ENCODE measurements around the gene SLC35G6.

The SLC35G6 gene

DNA sequence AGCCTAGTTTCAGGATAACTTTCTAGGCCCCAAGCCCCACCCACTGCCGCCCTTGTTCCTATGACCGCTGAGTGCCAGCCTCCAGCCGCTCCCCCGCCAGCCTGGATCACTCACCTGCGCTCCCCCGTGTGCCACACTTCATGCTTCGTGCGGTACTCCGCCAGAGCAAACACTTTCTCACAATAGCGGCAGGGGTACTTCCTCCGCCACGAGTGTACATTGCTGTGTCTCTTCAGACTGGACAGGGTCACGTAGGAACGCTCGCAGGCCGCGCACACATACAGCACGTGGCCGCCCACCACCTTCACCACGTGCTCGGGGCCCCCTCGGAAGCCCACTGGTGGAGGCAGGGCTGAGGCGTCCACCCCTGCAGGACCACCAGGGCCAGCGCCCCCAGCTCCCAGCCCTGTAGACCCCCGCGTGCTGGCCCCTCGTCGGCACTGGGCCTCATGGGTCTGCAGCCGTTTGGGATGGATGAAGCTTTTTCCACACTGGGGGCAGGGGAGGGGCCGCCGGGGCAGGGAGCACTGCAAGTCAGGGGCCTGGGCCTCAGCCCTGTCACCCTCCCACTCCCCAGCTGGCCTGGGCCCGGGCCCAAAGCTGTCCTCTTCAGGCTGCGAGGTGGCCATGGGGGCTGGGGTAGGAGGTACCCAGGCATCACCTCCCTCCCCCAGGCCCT, 15.5 kb upstream of the SLC35G6 start:
- POLR2A ChIA-PET = interaction anchor here (0.7 to 1.1 kb wide), 2 partner anchors 61 to 78 kb away, joined by 3 read pairs; no protein-coding TSS in a partner anchor
- TF ChIP-seq, protein P1, sequence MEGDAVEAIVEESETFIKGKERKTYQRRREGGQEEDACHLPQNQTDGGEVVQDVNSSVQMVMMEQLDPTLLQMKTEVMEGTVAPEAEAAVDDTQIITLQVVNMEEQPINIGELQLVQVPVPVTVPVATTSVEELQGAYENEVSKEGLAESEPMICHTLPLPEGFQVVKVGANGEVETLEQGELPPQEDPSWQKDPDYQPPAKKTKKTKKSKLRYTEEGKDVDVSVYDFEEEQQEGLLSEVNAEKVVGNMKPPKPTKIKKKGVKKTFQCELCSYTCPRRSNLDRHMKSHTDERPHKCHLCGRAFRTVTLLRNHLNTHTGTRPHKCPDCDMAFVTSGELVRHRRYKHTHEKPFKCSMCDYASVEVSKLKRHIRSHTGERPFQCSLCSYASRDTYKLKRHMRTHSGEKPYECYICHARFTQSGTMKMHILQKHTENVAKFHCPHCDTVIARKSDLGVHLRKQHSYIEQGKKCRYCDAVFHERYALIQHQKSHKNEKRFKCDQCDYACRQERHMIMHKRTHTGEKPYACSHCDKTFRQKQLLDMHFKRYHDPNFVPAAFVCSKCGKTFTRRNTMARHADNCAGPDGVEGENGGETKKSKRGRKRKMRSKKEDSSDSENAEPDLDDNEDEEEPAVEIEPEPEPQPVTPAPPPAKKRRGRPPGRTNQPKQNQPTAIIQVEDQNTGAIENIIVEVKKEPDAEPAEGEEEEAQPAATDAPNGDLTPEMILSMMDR (IDR thresholded peaks at IDR 0.05; ENCODE audit: control extremely low read depth, extremely low read depth, low read depth, missing control alignments) = no peak
- DNase-seq (ENCODE audit: extremely low spot score) = no peak
- CTCF ChIA-PET = interaction anchor here (1.3 to 1.9 kb wide), 3 partner anchors 10 kb away, joined by 3 to 6 read pairs (median 4); no protein-coding TSS in a partner anchor

- no peak for DNase-seq (ENCODE audit: extremely low spot score)
- TF ChIP-seq, protein P1 (IDR thresholded peaks at IDR 0.05; ENCODE audit: control extremely low read depth, extremely low read depth, low read depth, missing control alignments) = no peak
- ChIA-PET CTCF (interaction anchor here (1.3 to 1.9 kb wide), 3 partner anchors 9 to 19 kb away, joined by 3 to 6 read pairs (median 3); no protein-coding TSS in a partner anchor), POLR2A (interaction anchor here (0.7 to 1.6 kb wide), 3 partner anchors 18 to 77 kb away, joined by 3 to 5 read pairs (median 3); partner anchors contain the start of gene POLR2A)
Measured at GRCh38 chr17:7466318-7466638, 15.0 kb upstream of the SLC35G6 start.

- ChIA-PET POLR2A (interaction anchor here (0.5 to 1.6 kb wide), 3 partner anchors 17 to 63 kb away, joined by 3 to 5 read pairs (median 3); partner anchors contain the start of gene POLR2A), CTCF (interaction anchor here (1.3 to 1.9 kb wide), 3 partner anchors 9 to 19 kb away, joined by 3 to 6 read pairs (median 3); no protein-coding TSS in a partner anchor)
- DNase-seq (ENCODE audit: extremely low spot score) = no peak
- TF ChIP-seq, protein P1 (IDR thresholded peaks at IDR 0.05; ENCODE audit: control extremely low read depth, extremely low read depth, low read depth, missing control alignments) = no peak
Measured at GRCh38 chr17:7466639-7467341, 14.5 kb upstream of the SLC35G6 start.

DNA sequence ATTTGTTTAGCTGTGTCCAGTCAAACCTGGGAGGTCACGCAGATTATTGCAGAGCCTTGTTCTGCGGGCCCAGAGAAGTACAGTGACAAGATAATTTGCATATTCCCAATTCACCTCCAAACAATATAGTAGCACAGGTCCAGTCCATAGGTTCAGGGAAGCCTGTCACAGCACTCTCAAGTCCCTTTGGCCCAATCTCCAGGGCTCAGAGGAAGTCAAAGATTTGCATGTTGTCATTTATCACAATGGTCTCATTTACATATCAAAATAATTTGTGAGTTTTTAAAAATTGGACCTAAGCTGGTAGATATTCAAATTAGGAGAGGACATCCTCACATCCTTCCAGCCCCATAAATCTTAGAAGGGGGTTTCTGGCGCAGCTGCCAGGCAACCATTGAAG, 13.7 kb upstream of the SLC35G6 start:
- TF ChIP-seq, protein P1 (IDR thresholded peaks at IDR 0.05; ENCODE audit: control extremely low read depth, extremely low read depth, low read depth, missing control alignments) = no peak
- POLR2A ChIA-PET = interaction anchor here (1.6 kb wide), 1 partner anchor 17 kb away, joined by 5 read pairs; the partner anchor contains the start of gene POLR2A
- DNase-seq (ENCODE audit: extremely low spot score) = no peak
- CTCF ChIA-PET = interaction anchor here (1.4 to 1.9 kb wide), 3 partner anchors 8 to 30 kb away, joined by 3 to 6 read pairs (median 4); no protein-coding TSS in a partner anchor

GRCh38 chr17:7468290-7468689, 13.0 kb upstream of the SLC35G6 start:
- POLR2A ChIA-PET = no interaction called here

More at GRCh38 chr17:7468290-7468689, 13.0 kb upstream of the SLC35G6 start:
- no peak for DNase-seq (ENCODE audit: extremely low spot score)
- TF ChIP-seq, protein P1 (IDR thresholded peaks at IDR 0.05; ENCODE audit: control extremely low read depth, extremely low read depth, low read depth, missing control alignments) = no peak
- CTCF ChIA-PET = interaction anchor here (1.5 kb wide), 2 partner anchors 31 to 47 kb away, joined by 3 to 4 read pairs; no protein-coding TSS in a partner anchor
